Stimulated activated memory B cell treated with anti-CD40 and anti-IgM and Interleukin-4, amounts not matched to agents 10 μg/mL and 1 μg/mL and 100 μg/mL, for 72 hours (primary cell): Measurements from ENCODE around the gene PDCL2.
A peak's percentile ranks its signal among the peaks of the same experiment; 100 is the strongest.
"Not testable (repeated sequence)": the region's sequence is repeated elsewhere in the genome, so short reads cannot be mapped to it uniquely, and the experiment has no call there.

Experiments
- ATAC-seq: fragments of 150-1000 bp; cut with Tn5 transposase; 2 replicates; pipeline ENCODE4 v1.10.0; 2021
- H3K27ac Mint-ChIP-seq: one replicate; pipeline ENCODE4 v1.8.0; 2022; ENCODE audit warnings: mild to moderate bottlenecking, mixed read lengths
- H3K27me3 Mint-ChIP-seq: one replicate; pipeline ENCODE4 v1.8.0; 2022; ENCODE audit warnings: mixed read lengths
- H3K36me3 Mint-ChIP-seq: one replicate; pipeline ENCODE4 v1.8.0; 2022; ENCODE audit warnings: mixed read lengths
- H3K4me1 Mint-ChIP-seq: one replicate; pipeline ENCODE4 v1.8.0; 2022; ENCODE audit warnings: mixed read lengths
- H3K4me3 Mint-ChIP-seq: one replicate; pipeline ENCODE4 v1.8.0; 2022; ENCODE audit warnings: mild to moderate bottlenecking, moderate library complexity, mixed read lengths
- H3K9me3 Mint-ChIP-seq: one replicate; pipeline ENCODE4 v1.8.0; 2022; ENCODE audit warnings: mixed read lengths

PDCL2 gene

DNA sequence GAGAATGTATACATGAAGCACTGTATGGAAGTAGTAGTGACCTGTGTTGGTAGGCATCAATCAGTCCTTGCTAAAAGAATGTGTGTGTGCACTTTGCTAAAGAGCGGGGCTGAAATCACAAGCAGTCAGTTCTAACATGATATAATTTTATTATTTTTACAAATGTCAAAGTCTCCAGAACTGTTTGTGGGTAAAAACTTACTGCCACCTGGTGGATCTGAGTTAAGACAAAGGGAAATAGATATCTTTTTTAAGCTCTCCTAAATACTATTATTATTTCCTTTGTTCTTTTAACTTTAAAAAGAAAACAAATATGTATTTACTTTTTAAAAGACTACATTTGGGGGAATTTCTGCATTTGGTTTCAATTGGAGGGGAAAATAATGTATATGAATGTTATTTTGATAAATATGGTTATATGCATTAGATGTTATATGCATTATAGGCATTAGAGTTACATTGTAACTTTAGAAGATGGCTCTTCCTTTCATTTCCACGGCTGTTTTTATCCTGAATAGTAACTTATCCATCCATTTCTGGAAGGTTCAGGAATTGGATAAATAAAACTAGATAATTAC lies 37.5 kb downstream of the PDCL2 start:
- H3K27me3 Mint-ChIP-seq = no peaks in the 10 kb centered on the region
- H3K4me3 Mint-ChIP-seq = no peak overlapping the region
- no peak for ATAC-seq
- no peak overlapping the region for H3K27ac Mint-ChIP-seq
- no peaks in the 10 kb centered on the region for H3K36me3 Mint-ChIP-seq
- H3K9me3 Mint-ChIP-seq = peaks cover 3% of the 10 kb centered on the region
- H3K4me1 Mint-ChIP-seq = no peaks in the 10 kb centered on the region

DNA sequence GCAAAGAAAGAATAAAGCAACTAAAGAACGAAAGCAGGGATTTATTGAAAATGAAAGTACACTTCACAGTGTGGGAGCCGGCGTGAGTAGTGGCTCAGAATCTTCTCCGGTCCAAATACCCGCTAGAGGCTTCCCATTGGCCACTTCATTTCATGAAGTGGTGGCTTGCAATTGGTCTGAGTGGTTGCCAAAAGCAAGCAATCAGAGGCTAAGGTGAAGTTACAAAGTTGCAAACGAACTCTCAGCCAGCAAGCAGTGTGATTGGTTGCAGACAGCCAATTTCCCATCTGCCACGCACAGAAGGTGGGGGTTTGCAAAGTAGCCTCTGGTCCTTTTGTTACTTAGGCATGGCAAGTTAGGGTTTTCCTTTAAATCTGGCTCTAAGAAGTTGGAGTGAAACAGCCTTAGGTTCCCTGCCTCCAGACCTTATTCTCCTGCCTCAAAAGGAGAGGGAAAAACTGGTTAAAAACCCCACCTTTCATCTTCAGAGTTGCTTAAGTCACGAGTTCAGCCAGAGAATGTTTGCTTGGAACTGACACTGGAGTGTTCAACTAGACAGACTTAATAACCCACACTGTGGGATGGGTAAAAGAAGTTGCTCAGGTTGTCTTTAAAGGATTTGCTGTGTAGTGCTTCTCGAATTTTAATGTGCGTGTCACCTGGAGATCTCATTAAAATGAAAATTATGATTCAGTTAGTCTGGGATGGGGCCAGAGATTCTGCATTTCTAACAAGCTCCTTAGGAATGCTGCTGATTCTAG lies 38.4 kb downstream of the PDCL2 start:
- H3K27me3 Mint-ChIP-seq = no peaks in the 10 kb centered on the region
- peak; percentile 83 for ATAC-seq
- no peaks in the 10 kb centered on the region for H3K4me1 Mint-ChIP-seq
- peak overlapping the region; percentile 48 for H3K4me3 Mint-ChIP-seq
- H3K9me3 Mint-ChIP-seq = peaks cover 3% of the 10 kb centered on the region
- no peak overlapping the region for H3K27ac Mint-ChIP-seq
- no peaks in the 10 kb centered on the region for H3K36me3 Mint-ChIP-seq

DNA sequence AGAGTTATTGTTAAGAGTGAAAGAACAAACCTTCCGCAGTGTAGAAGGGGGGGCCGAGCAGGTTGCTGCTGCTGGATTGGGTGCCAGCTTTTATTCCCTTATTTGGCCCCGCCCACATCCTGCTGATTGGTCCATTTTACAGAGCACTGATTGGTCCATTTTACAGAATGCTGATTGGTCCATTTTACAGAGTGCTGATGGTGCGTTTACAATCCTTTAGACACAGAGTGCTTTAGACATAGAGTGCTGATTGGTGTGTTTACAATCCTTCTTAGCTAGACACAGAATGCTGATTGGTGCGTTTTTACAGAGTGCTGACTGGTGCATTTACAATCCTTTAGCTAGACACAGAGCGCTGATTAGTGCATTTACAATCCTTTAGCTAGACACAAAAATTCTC lies 40.1 kb downstream of the PDCL2 start:
- ATAC-seq, H3K27ac Mint-ChIP-seq: not testable (repeated sequence)

DNA sequence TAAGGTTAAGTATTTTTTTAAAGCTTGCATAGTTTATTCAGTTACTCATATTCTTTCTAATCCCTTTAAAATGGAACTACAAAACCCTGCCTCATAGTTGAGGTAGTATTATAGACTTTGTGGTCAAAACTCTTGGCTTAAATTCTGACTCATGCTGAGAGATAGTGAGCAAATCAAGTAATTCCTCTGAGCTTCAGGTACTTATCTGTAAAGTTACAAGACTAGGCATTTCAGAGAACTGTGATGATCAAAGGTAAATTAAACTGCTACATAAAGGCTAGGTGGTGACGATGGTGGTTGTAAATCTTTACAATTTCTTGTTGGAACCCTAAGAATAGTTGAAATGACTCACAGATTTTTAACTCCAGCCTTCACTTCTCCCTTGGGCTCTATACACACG lies 42.2 kb downstream of the PDCL2 start:
- H3K27me3 Mint-ChIP-seq = no peaks in the 10 kb centered on the region
- no peak overlapping the region for H3K4me3 Mint-ChIP-seq
- H3K27ac Mint-ChIP-seq = no peak overlapping the region
- no peaks in the 10 kb centered on the region for H3K36me3 Mint-ChIP-seq
- peaks cover 7% of the 10 kb centered on the region for H3K4me1 Mint-ChIP-seq
- H3K9me3 Mint-ChIP-seq = no peaks in the 10 kb centered on the region
- ATAC-seq = no peak

More for the DNA sequence above, 40.1 kb downstream of the PDCL2 start:
- H3K27me3 Mint-ChIP-seq, H3K9me3 Mint-ChIP-seq, H3K36me3 Mint-ChIP-seq, H3K4me1 Mint-ChIP-seq, H3K4me3 Mint-ChIP-seq: not testable (repeated sequence)

DNA sequence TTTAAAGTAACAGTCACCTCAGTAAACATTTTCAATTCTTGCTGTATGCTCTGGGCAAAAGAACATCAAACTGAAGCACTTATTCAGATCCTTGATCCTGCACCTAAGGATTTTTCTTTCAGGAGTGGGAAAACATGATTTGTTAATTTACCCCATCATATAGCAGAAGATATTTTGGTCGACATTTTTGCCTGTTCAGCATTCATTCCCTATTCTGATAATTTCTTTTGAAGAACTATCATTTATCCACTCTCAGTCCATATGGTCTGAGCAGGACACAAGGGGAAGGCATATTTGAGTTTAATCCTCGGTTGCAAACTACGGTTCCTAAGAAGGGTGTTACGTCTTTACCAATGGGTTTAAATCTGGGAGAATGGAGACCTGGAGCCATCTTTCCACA lies 44.1 kb downstream of the PDCL2 start:
- no peaks in the 10 kb centered on the region for H3K9me3 Mint-ChIP-seq
- no peak for ATAC-seq
- H3K4me1 Mint-ChIP-seq = peaks cover 19% of the 10 kb centered on the region
- H3K4me3 Mint-ChIP-seq = peak overlapping the region; percentile 85
- H3K27ac Mint-ChIP-seq = peak overlapping the region; percentile 93
- H3K27me3 Mint-ChIP-seq = no peaks in the 10 kb centered on the region
- no peaks in the 10 kb centered on the region for H3K36me3 Mint-ChIP-seq

DNA sequence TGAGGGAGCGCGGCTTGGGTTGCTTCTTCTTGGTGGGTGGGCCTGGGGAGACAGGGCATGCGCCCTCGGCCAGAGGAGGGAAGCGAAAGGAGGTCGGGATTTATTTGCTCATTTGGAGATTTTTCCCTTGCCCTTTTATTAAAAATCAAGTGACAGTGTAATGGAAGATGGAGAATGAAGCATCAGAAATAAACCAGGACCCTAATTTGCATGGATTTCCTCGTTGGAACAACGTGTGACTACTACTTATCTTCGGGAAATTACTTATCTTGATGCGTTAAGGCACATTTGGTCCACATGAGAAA lies 44.6 kb downstream of the PDCL2 start:
- Mint-ChIP-seq H3K36me3 (no peaks in the 10 kb centered on the region), H3K4me1 (peaks cover 19% of the 10 kb centered on the region), H3K4me3 (peak overlapping the region; percentile 85), H3K27ac (peak overlapping the region; percentile 93), H3K27me3 (no peaks in the 10 kb centered on the region), H3K9me3 (no peaks in the 10 kb centered on the region)
- ATAC-seq = no peak

DNA sequence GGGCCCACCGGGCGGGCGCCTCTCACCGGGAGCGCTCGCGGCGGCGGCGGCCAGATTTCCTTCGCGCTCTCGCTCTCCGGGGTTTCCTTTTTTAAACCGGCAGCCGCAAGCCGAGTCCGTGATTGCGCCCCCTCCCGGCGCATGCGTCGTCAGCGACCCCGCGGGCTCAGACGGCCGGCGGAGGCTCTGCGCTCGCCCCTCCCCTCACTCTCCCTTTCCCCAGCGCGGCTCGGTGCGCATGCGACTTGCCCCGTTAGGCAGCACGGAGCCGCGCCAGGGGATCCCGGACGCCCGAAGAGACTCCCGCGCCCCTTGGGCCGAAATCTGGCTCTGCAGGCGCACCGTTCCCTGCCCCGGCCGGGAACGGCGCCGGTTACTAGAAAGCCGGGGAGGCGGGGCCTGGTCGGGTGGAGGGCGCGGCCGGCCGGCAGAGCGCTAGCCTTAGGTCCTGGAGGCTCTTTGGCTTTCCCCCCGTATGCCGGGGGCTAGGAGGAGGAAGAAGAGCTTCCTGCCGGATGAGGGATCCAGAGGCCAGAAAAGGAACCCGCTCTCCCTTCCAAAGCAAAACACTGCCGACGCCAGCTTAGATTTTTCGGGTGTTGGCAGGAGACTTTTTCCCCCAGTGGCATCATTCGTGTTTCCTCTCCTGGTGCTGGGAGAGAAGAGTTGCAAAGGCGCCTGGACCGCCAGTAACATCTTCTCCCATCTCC lies 45.1 kb downstream of the PDCL2 start, which contains the start of gene CLOCK:
Gene CLOCK (minus strand): TSS at position 154 of the 710 bp plus-strand sequence. CDS start 64,124 bp downstream, outside the sequence.
- H3K4me1 Mint-ChIP-seq = peaks cover 19% of the 10 kb centered on the region
- no peaks in the 10 kb centered on the region for H3K36me3 Mint-ChIP-seq
- peak; percentile 88 for ATAC-seq
- H3K9me3 Mint-ChIP-seq = no peaks in the 10 kb centered on the region
- H3K27me3 Mint-ChIP-seq = no peaks in the 10 kb centered on the region
- H3K27ac Mint-ChIP-seq = peak within 1 kb of the TSS; percentile 93
- H3K4me3 Mint-ChIP-seq = peak within 1 kb of the TSS; percentile 94

DNA sequence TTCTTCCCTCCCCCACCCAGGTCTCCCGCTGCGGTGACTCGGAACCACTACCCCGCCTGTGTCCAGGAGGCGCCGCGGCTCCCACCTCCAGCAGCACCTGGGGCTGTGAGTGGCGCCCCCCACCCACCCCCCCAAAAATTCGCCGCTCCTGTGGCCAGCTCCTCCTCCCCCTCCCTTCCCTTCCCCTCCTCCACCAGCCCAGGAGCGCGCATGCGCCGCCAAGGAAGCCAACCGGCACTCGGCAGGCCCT lies 45.6 kb downstream of the PDCL2 start:
- H3K4me1 Mint-ChIP-seq = peaks cover 19% of the 10 kb centered on the region
- no peaks in the 10 kb centered on the region for H3K27me3 Mint-ChIP-seq
- peak overlapping the region; percentile 85 for H3K4me3 Mint-ChIP-seq
- H3K9me3 Mint-ChIP-seq = no peaks in the 10 kb centered on the region
- no peaks in the 10 kb centered on the region for H3K36me3 Mint-ChIP-seq
- peak overlapping the region; percentile 93 for H3K27ac Mint-ChIP-seq
- ATAC-seq = peak; percentile 82

DNA sequence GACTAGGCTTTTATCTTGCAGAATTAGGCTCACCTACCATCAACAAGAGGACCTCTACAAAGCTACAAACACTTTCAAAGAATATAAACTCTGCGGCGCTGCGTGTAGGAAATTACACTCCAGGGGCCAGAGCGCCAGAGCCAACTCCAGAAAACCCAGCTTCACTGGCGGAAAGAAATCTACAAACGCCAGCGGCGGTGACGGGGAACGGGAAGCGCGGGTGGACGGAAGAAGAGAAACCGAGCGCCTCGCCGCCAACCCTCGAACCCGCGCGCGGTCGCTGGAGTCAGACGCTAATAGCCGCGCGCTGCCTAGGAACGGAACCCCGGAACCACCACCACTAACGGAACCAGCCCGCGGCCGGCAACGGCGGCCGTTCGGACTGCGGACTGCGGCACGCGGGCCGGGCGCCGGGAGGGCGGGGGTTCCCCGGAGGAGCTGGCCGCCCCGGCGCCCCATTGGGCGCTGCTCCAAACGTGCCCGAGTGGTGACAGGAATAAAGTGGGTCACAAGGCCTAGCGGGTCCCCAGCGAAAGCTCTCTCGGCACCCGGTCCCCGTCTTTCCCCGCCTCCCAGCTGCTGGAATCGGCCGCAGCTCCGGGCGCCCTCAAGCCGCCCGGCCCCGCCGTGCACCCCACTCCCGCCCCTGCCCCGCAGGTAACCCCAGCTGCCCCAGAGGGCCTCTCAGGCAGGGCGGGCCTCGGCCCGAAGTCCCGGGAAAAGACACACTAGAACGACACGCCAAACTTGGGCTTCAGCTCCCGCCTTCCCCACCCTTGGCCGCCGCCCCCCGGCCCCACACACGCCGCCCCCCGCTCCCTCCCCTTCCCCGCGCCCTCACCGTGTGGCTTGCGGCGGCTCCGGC lies 46.2 kb downstream of the PDCL2 start:
- H3K36me3 Mint-ChIP-seq = no peaks in the 10 kb centered on the region
- H3K4me3 Mint-ChIP-seq = peak overlapping the region; percentile 94
- peak overlapping the region; percentile 93 for H3K27ac Mint-ChIP-seq
- peaks cover 19% of the 10 kb centered on the region for H3K4me1 Mint-ChIP-seq
- ATAC-seq = peak; percentile 78
- H3K9me3 Mint-ChIP-seq = no peaks in the 10 kb centered on the region
- no peaks in the 10 kb centered on the region for H3K27me3 Mint-ChIP-seq

DNA sequence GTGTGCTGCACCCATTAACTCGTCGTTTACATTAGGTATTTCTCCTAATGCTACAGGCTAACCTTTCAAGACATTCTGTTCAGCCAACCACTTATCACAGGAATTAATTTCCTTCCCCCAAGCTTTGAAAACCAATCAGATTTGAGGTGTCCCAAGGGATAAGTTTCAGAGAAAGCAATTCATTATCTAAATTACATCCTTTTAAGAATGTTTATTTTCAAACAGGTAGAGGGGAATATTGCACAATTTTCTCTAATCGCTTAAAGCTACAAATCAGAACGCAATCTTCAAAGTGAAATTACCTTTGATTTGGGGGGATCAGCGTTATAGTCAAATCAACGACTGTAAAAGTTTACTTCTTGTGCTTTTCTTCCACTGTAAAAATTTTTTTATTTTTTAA lies 46.9 kb downstream of the PDCL2 start:
- H3K4me1 Mint-ChIP-seq = peaks cover 25% of the 10 kb centered on the region

DNA sequence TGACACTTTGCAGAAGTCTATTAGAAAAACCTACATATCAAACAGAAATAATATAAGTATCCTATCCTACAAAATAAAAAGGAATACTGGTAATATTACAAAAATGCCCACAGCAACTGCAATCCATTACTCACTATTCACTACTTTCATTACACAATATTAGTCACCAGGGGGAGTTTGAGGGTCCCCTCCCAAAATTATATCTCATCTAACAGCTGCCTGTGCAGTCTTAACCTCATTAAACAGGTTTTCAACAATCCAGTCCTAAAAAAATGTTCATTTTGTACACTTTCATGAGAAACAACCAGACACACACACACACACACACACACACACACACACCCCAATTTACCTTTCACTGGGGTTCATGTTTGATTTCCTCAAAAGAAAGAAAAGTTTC lies 48.2 kb downstream of the PDCL2 start:
- Mint-ChIP-seq H3K36me3 (peaks cover 5% of the 10 kb centered on the region), H3K27ac (peak overlapping the region; percentile 93), H3K27me3 (no peaks in the 10 kb centered on the region), H3K4me3 (no peak overlapping the region), H3K9me3 (no peaks in the 10 kb centered on the region), H3K4me1 (peaks cover 28% of the 10 kb centered on the region)
- ATAC-seq = no peak

More for the DNA sequence above, 46.9 kb downstream of the PDCL2 start:
- Mint-ChIP-seq H3K4me3 (peak overlapping the region; percentile 94), H3K9me3 (no peaks in the 10 kb centered on the region), H3K27ac (peak overlapping the region; percentile 93), H3K27me3 (no peaks in the 10 kb centered on the region), H3K36me3 (peaks cover 5% of the 10 kb centered on the region)
- no peak for ATAC-seq

DNA sequence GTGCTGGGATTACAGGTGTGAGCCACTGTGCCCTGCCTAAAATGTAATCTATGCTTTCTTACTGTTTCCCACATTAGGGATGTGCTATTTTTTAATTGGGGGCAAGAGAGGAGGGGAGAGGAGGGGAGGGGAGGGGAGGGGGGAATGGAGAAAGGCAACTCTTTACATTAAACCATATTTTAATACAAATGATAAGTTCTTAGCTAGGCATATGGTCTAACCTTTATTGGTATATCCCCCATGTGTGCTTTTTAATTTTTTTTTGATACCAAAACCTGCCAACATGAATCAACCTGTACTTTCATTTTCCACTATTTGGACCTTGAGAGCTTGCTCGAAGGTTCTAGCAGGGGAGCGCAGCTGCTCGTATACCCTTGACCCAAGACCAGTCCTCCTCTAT lies 51.8 kb downstream of the PDCL2 start:
- H3K27ac Mint-ChIP-seq = no peak overlapping the region
- no peak for ATAC-seq
- peaks cover 15% of the 10 kb centered on the region for H3K36me3 Mint-ChIP-seq
- H3K4me3 Mint-ChIP-seq = no peak overlapping the region
- H3K4me1 Mint-ChIP-seq = peaks cover 34% of the 10 kb centered on the region
- H3K9me3 Mint-ChIP-seq = peaks cover 4% of the 10 kb centered on the region
- no peaks in the 10 kb centered on the region for H3K27me3 Mint-ChIP-seq

DNA sequence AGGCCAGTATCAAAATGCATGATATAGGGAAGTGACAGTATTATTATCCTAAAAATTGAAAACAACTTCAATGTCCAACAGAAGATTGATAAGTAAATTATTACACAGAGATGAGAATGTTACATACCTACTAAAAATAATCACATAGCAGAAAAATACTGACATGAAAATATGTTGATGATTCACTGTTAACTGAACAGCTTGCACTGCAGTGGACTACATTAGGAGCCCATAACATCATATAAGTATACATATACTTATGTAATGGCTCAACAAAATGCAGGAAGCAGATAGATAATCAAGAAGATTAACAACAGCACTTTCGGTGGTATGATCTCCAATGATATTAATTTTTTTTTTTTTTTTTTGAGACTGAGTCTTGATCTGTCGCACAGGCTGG lies 52.4 kb downstream of the PDCL2 start:
- peaks cover 4% of the 10 kb centered on the region for H3K9me3 Mint-ChIP-seq
- peaks cover 30% of the 10 kb centered on the region for H3K4me1 Mint-ChIP-seq
- no peak overlapping the region for H3K4me3 Mint-ChIP-seq
- peaks cover 15% of the 10 kb centered on the region for H3K36me3 Mint-ChIP-seq
- ATAC-seq = no peak
- no peaks in the 10 kb centered on the region for H3K27me3 Mint-ChIP-seq
- no peak overlapping the region for H3K27ac Mint-ChIP-seq

DNA sequence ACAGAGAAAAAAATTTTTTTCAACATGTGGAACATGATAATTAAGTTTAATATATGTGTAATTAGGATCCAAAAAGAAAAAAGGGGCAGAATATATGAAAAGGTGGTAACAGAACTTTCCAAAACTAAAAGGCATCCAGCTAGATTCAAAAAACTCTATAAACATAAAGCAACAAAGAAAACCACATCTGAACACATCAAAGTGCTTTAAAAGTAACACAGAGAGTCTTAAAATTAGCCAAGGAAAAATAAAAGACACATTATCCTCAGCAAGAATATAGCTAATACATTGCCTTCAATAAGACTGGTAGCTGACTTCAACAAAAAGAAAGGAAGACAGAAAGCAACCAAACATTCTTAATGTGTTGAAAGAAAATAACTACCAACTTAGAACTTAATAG lies 53.5 kb downstream of the PDCL2 start:
- Mint-ChIP-seq H3K27me3 (no peaks in the 10 kb centered on the region), H3K36me3 (peaks cover 25% of the 10 kb centered on the region), H3K27ac (no peak overlapping the region), H3K4me1 (peaks cover 21% of the 10 kb centered on the region), H3K9me3 (peaks cover 10% of the 10 kb centered on the region), H3K4me3 (no peak overlapping the region)
- no peak for ATAC-seq

DNA sequence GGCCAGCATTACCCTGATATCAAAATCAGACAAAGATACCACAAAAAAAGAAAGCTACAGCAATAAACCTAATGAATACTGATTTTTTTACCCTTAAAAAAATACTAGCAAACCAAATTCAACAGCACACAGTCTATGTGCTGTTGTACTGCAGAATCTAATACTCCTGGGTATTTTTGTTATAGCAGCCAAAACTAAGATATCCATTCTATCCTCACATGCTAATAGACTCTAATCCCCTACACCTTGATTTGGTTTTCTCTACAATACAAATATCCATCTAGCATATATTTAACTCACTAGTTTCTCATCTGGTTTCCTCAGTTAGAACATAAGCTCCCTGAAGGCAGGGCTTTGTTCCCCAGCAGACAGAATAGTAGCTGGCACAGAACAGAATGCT lies 57.7 kb downstream of the PDCL2 start:
- H3K4me1 Mint-ChIP-seq = peaks cover 15% of the 10 kb centered on the region
- peaks cover 14% of the 10 kb centered on the region for H3K9me3 Mint-ChIP-seq
- H3K36me3 Mint-ChIP-seq = peaks cover 54% of the 10 kb centered on the region
- no peaks in the 10 kb centered on the region for H3K27me3 Mint-ChIP-seq
- H3K4me3 Mint-ChIP-seq = no peak overlapping the region
- ATAC-seq = no peak
- no peak overlapping the region for H3K27ac Mint-ChIP-seq
